Measurements from ENCODE around the gene L3HYPDH.

L3HYPDH gene

DNA sequence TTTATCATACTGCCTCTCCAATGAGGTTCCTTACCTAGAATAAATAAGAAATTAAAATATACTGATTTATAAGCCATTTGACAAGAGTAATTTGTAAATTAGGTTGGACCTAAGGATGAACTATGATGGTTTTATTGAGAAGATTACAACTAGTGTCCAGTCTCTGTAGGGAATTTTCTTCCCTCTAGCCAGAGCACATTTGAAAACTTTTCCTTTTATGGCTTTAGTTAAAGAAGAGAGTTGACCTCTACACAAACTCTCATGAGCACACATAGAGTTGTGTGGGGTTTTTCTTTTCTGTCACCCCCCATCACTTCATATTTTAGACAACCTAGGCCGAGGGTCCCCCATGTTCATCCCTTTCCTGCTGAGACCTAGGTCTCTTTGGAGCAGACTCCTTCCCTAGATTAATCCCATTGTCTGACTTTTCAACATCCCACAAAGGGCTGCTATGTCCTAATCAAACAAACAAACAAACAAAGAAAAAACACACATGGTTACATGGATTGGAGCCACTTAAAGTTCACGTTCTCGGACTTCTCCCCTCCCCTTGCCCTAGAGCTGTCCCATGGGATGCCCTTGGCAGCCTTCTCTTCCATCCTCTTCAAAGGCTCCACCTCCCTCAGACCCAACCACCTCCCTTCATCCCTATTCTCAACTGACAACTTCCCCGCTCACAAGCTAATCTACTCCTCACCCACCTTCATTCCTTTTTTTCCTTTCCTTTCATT is 59.7 kb downstream of the L3HYPDH start:
- DNase-seq: no peak
